Measurements from ENCODE around the gene VASP.

GRCh38 chr19:45473367-45473681, 34.0 kb upstream of the VASP start:
- TF ChIP-seq ZBTB7A (IDR thresholded peaks at IDR 0.05; ENCODE audit: low read depth) (no peak), YY1 (IDR thresholded peaks at IDR 0.05; ENCODE audit: low read depth) (no peak), EP300 (IDR thresholded peaks at IDR 0.05; ENCODE audit: borderline replicate concordance) (no peak), TAF1 (IDR thresholded peaks at IDR 0.05; ENCODE audit: low read depth) (no peak), RAD21 (IDR thresholded peaks at IDR 0.05; ENCODE audit: low read depth) (no peak), TEAD4 (IDR thresholded peaks at IDR 0.05) (no peak), EGR1 (IDR thresholded peaks at IDR 0.05) (no peak), NFIC (IDR thresholded peaks at IDR 0.05) (no peak)
- TF ChIP-seq, protein P1, sequence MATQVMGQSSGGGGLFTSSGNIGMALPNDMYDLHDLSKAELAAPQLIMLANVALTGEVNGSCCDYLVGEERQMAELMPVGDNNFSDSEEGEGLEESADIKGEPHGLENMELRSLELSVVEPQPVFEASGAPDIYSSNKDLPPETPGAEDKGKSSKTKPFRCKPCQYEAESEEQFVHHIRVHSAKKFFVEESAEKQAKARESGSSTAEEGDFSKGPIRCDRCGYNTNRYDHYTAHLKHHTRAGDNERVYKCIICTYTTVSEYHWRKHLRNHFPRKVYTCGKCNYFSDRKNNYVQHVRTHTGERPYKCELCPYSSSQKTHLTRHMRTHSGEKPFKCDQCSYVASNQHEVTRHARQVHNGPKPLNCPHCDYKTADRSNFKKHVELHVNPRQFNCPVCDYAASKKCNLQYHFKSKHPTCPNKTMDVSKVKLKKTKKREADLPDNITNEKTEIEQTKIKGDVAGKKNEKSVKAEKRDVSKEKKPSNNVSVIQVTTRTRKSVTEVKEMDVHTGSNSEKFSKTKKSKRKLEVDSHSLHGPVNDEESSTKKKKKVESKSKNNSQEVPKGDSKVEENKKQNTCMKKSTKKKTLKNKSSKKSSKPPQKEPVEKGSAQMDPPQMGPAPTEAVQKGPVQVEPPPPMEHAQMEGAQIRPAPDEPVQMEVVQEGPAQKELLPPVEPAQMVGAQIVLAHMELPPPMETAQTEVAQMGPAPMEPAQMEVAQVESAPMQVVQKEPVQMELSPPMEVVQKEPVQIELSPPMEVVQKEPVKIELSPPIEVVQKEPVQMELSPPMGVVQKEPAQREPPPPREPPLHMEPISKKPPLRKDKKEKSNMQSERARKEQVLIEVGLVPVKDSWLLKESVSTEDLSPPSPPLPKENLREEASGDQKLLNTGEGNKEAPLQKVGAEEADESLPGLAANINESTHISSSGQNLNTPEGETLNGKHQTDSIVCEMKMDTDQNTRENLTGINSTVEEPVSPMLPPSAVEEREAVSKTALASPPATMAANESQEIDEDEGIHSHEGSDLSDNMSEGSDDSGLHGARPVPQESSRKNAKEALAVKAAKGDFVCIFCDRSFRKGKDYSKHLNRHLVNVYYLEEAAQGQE (IDR thresholded peaks at IDR 0.05; ENCODE audit: low read depth): no peak
- TF ChIP-seq, protein P2, sequence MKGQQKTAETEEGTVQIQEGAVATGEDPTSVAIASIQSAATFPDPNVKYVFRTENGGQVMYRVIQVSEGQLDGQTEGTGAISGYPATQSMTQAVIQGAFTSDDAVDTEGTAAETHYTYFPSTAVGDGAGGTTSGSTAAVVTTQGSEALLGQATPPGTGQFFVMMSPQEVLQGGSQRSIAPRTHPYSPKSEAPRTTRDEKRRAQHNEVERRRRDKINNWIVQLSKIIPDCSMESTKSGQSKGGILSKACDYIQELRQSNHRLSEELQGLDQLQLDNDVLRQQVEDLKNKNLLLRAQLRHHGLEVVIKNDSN (IDR thresholded peaks at IDR 0.05): no peak
- TF ChIP-seq, protein P3, sequence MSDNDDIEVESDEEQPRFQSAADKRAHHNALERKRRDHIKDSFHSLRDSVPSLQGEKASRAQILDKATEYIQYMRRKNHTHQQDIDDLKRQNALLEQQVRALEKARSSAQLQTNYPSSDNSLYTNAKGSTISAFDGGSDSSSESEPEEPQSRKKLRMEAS (IDR thresholded peaks at IDR 0.05): no peak
